Psoas muscle (tissue), 8 donors: Measurements from ENCODE around the gene TTC9C. TPM values are rescaled to one million over a fixed set of nuclear protein-coding genes. Genes with fewer than 3 reads are reported as not detected.
A peak's percentile ranks its signal among the peaks of the same experiment; 100 is the strongest.
"Not testable (repeated sequence)": the region's sequence is repeated elsewhere in the genome, so short reads cannot be mapped to it uniquely, and the experiment has no call there.

Experiments
- ATAC-seq, 4 donors: fragments of 200-7000 bp; cut with Tn5 transposase; one replicate each; pipeline ENCODE4 v1.9.1; 2020; ENCODE audit warnings: moderate library complexity in 3 of 4, mild to moderate bottlenecking in 2 of 4
- DNase-seq, 2 donors: peaks; one replicate each; pipeline ENCODE4 v3.0.0-alpha.2; 2020
- H3K27ac ChIP-seq: fragments of 200-600 bp; one replicate; pipeline ENCODE4 v1.8.0; 2022
- H3K27me3 ChIP-seq, 3 donors: fragments of 200-600 bp in 1 of 3; one replicate each; pipeline versions ENCODE4 v1.6.1 to v1.8.0; 2013 to 2022; ENCODE audit warnings: low read length in 2 of 3, mild to moderate bottlenecking in 2 of 3, moderate library complexity in 1 of 3; ENCODE audit not compliant: insufficient read depth in 3 of 3
- H3K36me3 ChIP-seq, 2 donors: fragments of 200-600 bp in 1 of 2; one replicate each; pipeline versions ENCODE4 v1.6.1 to v1.8.0; 2013 to 2022; ENCODE audit warnings: low read depth in 1 of 2, mild to moderate bottlenecking in 1 of 2, moderate library complexity in 1 of 2; ENCODE audit not compliant: insufficient read depth in 1 of 2
- H3K4me1 ChIP-seq: fragments of 200-600 bp; one replicate; pipeline ENCODE4 v1.8.0; 2022
- H3K4me3 ChIP-seq: fragments of 200-600 bp; one replicate; pipeline ENCODE4 v1.8.0; 2022; ENCODE audit warnings: mild to moderate bottlenecking
- H3K9me3 ChIP-seq: fragments of 200-600 bp; one replicate; pipeline ENCODE4 v1.8.0; 2022
- WGBS, 3 donors: extraction: QIAGEN DNeasy Blood & Tissue Kit; methylation state at CpG; one replicate each; pipeline versions ENCODE4 v1.1.6 to v1.1.7; 2013; 5-methylcytosine and 5-hydroxymethylcytosine counted together
- intact Hi-C, 2 donors: fragments of 100-400 bp; cut with DNase I; formaldehyde crosslinking; loops; one replicate each; pipeline versions ENCODE4 v1.11.0 to v1.14.2; 2022
- polyA plus RNA-seq, 3 donors: library from polyadenylated mRNA; stranded (reverse); fragments of 200-250 nt; gene quantifications; one replicate each; pipeline ENCODE4 v1.2.3, GENCODE V29; 2013
- total RNA-seq, 4 donors: library from RNA; stranded (reverse); fragmentation: NEBNext Ultra II Directional in 2 of 4; extraction: Animal tissue kit (Norgen Biotek cat#: 25700) in 2 of 4; gene quantifications; one replicate each; pipeline versions ENCODE4 v1.2.1 to v1.2.4, GENCODE V29; 2021 to 2023
- TF ChIP-seq, protein P1 (sequence below): fragments of 200-600 bp; IDR thresholded peaks from one replicate; pipeline ENCODE4 v1.8.0; 2022; ENCODE audit warnings: antibody characterized with exemption
- donor health status: healthy with polysubstance abuse.
- donor health status: DM: no; HTN: no; CAD: no; lungs with moderate emphysema.
- donor health status: Bipolar disorder and iron deficiency.
- donor health status: healthy.
- donor health status: DM: yes; HTN: yes; CAD: no.
- donor health status: DM: no; HTN: no; CAD: no.
- donor health status: DM: no; HTN: no; CAD: no.
- donor health status: DM: yes; HTN: yes; CAD: no.

TTC9C gene
- total and polyA plus RNA-seq, 7 donors, result 14.8 to 30.4 (median 19.6) TPM

- Histone ChIP-seq H3K4me3 (peak overlapping the region; percentile 43), H3K36me3 (peaks cover 0 to 31% of the 10 kb centered on the region in 2 donors), H3K27ac (no peak overlapping the region), H3K4me1 (no peaks in the 10 kb centered on the region), H3K27me3 (no peaks in the 10 kb centered on the region), H3K9me3 (no peaks in the 10 kb centered on the region)
- WGBS, 3 donors, result 48 to 61% (median 51%) methylated on average over 68 to 74 of the region's 74 CpGs
- ATAC-seq (peak in 3 of 4 donors; percentile 12 to 26 (median 13)), DNase-seq (peak in 1 of 2 donors; percentile 27)
- TF ChIP-seq, protein P1, sequence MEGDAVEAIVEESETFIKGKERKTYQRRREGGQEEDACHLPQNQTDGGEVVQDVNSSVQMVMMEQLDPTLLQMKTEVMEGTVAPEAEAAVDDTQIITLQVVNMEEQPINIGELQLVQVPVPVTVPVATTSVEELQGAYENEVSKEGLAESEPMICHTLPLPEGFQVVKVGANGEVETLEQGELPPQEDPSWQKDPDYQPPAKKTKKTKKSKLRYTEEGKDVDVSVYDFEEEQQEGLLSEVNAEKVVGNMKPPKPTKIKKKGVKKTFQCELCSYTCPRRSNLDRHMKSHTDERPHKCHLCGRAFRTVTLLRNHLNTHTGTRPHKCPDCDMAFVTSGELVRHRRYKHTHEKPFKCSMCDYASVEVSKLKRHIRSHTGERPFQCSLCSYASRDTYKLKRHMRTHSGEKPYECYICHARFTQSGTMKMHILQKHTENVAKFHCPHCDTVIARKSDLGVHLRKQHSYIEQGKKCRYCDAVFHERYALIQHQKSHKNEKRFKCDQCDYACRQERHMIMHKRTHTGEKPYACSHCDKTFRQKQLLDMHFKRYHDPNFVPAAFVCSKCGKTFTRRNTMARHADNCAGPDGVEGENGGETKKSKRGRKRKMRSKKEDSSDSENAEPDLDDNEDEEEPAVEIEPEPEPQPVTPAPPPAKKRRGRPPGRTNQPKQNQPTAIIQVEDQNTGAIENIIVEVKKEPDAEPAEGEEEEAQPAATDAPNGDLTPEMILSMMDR, result no peak
- intact Hi-C loops, result no loop called here
These were observed 40.5 kb upstream of the TTC9C start for GRCh38 chr11:62687508-62688396.

- H3K9me3 ChIP-seq, result no peaks in the 10 kb centered on the region
- peak overlapping the region; percentile 43 for H3K4me3 ChIP-seq
- H3K4me1 ChIP-seq, result no peaks in the 10 kb centered on the region
- H3K27me3 ChIP-seq, result no peaks in the 10 kb centered on the region
- no peak for DNase-seq
- H3K27ac ChIP-seq, result no peak overlapping the region
- TF ChIP-seq, protein P1, result no peak
- intact Hi-C loops, result no loop called here
- peak in 1 of 4 donors; percentile 15 for ATAC-seq
- WGBS, 3 donors, result 22 to 29% (median 25%) methylated on average over 1 of the region's 1 CpG
- H3K36me3 ChIP-seq, result peaks cover 0 to 38% of the 10 kb centered on the region in 2 donors
These were observed 39.8 kb upstream of the TTC9C start for GRCh38 chr11:62688491-62688890.

DNA sequence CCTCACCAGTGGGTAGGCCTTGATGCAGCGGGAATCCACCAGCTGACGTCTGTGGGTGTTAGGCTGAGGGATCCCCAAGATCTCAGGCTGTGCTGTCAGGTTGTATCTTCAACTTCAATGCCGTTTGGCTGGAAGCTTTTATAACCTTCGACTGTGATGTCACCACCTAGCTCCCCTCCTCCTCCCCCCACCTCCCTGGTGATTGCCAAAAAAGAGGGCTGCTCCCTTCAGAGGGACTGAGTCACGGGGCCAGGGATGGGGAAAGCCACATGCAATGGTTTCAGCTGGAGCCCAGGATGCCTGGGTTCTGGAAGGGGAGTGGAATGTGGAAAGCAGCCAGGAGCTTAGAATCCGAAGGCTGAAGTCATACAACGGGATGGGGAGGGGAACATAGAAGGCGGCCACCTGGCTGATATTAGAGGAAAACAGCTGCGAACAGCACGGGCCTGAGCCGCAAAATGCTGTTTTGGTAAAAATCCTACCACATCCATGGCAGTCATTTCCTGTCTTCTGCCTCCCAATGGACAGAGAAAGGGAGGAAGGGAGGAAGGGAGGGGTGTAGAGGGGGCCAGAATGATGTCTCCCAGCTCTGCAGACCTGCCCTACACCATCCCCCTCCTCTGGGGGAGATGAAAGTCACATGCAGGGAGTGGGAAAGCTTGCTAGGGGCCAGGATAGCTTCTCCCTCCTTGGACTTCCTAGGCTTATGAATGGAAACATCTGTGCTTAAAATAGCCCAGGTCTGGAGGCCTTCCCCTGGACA is 38.7 kb upstream of the TTC9C start, which contains the start of gene LRRN4CL:
TSS of gene LRRN4CL (minus strand) at position 110 of the 763 bp plus-strand sequence. CDS start 1,022 bp downstream, outside the sequence.
- H3K36me3 ChIP-seq, result peaks cover 0 to 41% of the 10 kb centered on the region in 2 donors
- TF ChIP-seq, protein P1, result no peak
- H3K4me1 ChIP-seq, result peaks cover 5% of the 10 kb centered on the region
- H3K27ac ChIP-seq, result peak within 1 kb of the TSS; percentile 53
- 21 to 32% (median 30%) methylated on average over 11 of the region's 11 CpGs for WGBS, 3 donors
- intact Hi-C loops, result loop anchor here (5.0 to 10.0 kb wide), 3 partner anchors 97 to 295 kb away; partner anchors contain the start of gene TUT1 (in 1 of the 2)
- ATAC-seq (peak; percentile 64 to 80 (median 78)), DNase-seq (peak; percentile 90 to 92)
- no peaks in the 10 kb centered on the region for H3K9me3 ChIP-seq
- peak within 1 kb of the TSS; percentile 43 for H3K4me3 ChIP-seq
- no peaks in the 10 kb centered on the region for H3K27me3 ChIP-seq

GRCh38 chr11:62693624-62694023 is 34.7 kb upstream of the TTC9C start:
- peaks cover 10% of the 10 kb centered on the region for H3K4me1 ChIP-seq
- intact Hi-C loops, result loop anchor here (2.0 to 10.0 kb wide), 4 partner anchors 13 to 299 kb away; partner anchors contain the start of gene TUT1 (in 1 of the 2)
- peak overlapping the region; percentile 79 for H3K27ac ChIP-seq
- 72 to 95% (median 81%) methylated on average over 3 to 4 of the region's 4 CpGs for WGBS, 3 donors
- H3K4me3 ChIP-seq, DNase-seq, ATAC-seq, H3K27me3 ChIP-seq, H3K9me3 ChIP-seq: not testable (repeated sequence)
- H3K36me3 ChIP-seq, result peaks cover 0 to 45% of the 10 kb centered on the region in 2 donors
